ENCODE measurements around the gene GPD2.

DNA sequence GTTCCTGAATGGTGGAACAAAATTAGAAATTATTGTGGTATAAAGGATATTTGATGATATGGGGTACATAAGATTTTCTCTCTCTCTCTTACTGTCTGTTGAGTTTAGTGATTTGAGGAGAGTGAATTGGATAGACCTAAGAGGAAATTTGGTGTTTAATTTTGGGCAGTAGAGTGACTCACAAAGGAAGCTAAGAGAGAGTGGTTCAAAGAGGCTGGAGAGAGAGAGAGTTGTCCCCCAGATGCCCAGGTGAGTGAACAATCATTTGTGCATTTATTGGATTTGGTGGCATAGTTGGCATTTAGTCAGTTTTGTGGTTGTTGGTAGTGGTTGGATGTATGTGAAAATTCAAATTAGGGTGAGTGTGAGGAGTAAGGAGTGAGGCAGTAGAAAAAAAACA lies 56.8 kb downstream of the GPD2 start:
- TF ChIP-seq CSDC2 (CRISPR knock-in tag; IDR thresholded peaks at IDR 0.05) (no peak), ZFP3 (CRISPR knock-in tag; IDR thresholded peaks at IDR 0.05) (no peak), PATZ1 (CRISPR knock-in tag; IDR thresholded peaks at IDR 0.05; ENCODE audit: borderline replicate concordance) (no peak), OSR1 (CRISPR knock-in tag; IDR thresholded peaks at IDR 0.05) (no peak), SNAI2 (CRISPR knock-in tag; IDR thresholded peaks at IDR 0.05) (no peak), ZNF70 (CRISPR knock-in tag; IDR thresholded peaks at IDR 0.05) (no peak), ISL1 (CRISPR knock-in tag; IDR thresholded peaks at IDR 0.05) (no peak), CREB5 (CRISPR knock-in tag; IDR thresholded peaks at IDR 0.05; ENCODE audit: low read depth) (no peak), GLIS3 (CRISPR knock-in tag; IDR thresholded peaks at IDR 0.05) (no peak), ESRRG (CRISPR knock-in tag; IDR thresholded peaks at IDR 0.05) (no peak)
- TF ChIP-seq, protein P1, sequence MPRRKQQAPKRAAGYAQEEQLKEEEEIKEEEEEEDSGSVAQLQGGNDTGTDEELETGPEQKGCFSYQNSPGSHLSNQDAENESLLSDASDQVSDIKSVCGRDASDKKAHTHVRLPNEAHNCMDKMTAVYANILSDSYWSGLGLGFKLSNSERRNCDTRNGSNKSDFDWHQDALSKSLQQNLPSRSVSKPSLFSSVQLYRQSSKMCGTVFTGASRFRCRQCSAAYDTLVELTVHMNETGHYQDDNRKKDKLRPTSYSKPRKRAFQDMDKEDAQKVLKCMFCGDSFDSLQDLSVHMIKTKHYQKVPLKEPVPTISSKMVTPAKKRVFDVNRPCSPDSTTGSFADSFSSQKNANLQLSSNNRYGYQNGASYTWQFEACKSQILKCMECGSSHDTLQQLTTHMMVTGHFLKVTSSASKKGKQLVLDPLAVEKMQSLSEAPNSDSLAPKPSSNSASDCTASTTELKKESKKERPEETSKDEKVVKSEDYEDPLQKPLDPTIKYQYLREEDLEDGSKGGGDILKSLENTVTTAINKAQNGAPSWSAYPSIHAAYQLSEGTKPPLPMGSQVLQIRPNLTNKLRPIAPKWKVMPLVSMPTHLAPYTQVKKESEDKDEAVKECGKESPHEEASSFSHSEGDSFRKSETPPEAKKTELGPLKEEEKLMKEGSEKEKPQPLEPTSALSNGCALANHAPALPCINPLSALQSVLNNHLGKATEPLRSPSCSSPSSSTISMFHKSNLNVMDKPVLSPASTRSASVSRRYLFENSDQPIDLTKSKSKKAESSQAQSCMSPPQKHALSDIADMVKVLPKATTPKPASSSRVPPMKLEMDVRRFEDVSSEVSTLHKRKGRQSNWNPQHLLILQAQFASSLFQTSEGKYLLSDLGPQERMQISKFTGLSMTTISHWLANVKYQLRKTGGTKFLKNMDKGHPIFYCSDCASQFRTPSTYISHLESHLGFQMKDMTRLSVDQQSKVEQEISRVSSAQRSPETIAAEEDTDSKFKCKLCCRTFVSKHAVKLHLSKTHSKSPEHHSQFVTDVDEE (CRISPR knock-in tag; IDR thresholded peaks at IDR 0.05): no peak

Measured in SK-N-SH treated with all-trans-retinoic acid at 6 μM for 48 hours (cell line).